Activated T-cell treated with anti-CD3 and anti-CD28 coated beads, Interleukin-2, amount 50 U/mL, for 24 hours (primary cell): ENCODE data around the gene GH1.

Experiments used
- DNase-seq: peaks from one replicate; pipeline ENCODE4 v3.0.0-alpha.2; 2020
- H3K27ac Mint-ChIP-seq: 2 replicates; pipeline ENCODE4 v1.8.0; 2020; ENCODE audit warnings: mild to moderate bottlenecking, mixed read lengths
- H3K27me3 Mint-ChIP-seq: 2 replicates; pipeline ENCODE4 v1.8.0; 2020; ENCODE audit warnings: mixed read lengths
- H3K36me3 Mint-ChIP-seq: 2 replicates; pipeline ENCODE4 v1.8.0; 2020; ENCODE audit warnings: low read depth, mixed read lengths
- H3K4me1 Mint-ChIP-seq: 2 replicates; pipeline ENCODE4 v1.8.0; 2020; ENCODE audit warnings: low read depth, mixed read lengths
- H3K4me3 Mint-ChIP-seq: 2 replicates; pipeline ENCODE4 v1.8.0; 2020; ENCODE audit warnings: mild to moderate bottlenecking, moderate library complexity, mixed read lengths
- H3K9me3 Mint-ChIP-seq: 2 replicates; pipeline ENCODE4 v1.8.0; 2020; ENCODE audit warnings: mixed read lengths

GH1 gene

DNA sequence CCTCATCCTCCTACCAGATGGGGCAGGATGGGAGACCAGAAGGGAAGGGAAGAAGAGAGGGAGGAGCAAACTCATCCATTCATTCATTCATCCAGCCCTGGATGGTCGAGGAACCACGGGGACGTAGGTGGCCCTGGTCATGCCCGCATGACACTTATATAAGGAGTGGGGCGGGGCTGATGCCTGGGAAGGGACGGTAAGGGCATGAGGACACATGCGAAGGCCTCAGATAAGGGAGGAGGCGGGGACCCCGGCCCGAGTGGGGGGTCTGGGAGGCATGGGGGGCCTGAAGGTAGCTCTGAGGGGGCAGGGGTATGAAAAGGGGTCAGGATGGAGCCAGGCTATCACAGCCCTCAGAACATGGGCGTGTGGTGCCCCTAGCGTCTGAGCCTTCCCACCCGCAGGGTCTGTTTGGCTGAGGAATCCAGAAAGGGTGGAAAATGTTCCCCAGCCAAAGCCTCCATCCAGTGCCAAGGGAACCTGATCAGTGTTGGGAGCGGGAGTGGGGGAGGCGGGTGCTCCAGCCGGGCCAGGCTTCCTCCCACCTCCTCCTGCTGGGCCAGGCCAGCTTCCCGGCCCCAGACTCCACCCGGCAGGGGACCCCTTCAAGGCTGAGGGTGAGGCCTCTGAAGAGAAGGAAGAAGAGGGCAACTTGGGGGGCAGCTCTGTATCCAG, 31.1 kb upstream of the GH1 start:
- no peak overlapping the region for H3K4me3 Mint-ChIP-seq
- H3K4me1 Mint-ChIP-seq: peaks cover 28% of the 10 kb centered on the region
- no peak overlapping the region for H3K27ac Mint-ChIP-seq
- no peaks in the 10 kb centered on the region for H3K36me3 Mint-ChIP-seq
- no peaks in the 10 kb centered on the region for H3K27me3 Mint-ChIP-seq
- no peak for DNase-seq
- H3K9me3 Mint-ChIP-seq: no peaks in the 10 kb centered on the region

DNA sequence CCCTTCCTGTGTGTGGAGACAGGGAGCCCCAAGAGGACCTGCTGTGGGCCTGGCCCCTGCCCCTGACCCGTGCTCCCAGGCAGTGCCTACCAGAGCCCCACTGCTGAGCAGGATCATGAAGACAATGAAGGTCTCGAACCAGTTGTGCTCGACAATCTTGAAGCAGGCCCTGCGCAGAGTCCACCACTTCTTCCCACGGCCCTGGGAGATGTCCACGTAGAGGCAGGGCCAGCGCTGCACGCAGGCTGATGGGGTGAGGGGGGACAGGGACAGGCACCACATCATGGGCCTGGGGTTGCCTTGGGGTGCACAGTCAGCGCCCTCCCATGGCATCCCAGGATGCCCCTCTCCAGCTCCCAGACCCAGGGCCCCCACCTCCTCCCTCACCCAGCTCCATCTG, 29.9 kb upstream of the GH1 start:
- DNase-seq: no peak
- H3K9me3 Mint-ChIP-seq: no peaks in the 10 kb centered on the region
- no peak overlapping the region for H3K27ac Mint-ChIP-seq
- no peak overlapping the region for H3K4me3 Mint-ChIP-seq
- no peaks in the 10 kb centered on the region for H3K27me3 Mint-ChIP-seq
- H3K4me1 Mint-ChIP-seq: peaks cover 16% of the 10 kb centered on the region
- H3K36me3 Mint-ChIP-seq: no peaks in the 10 kb centered on the region

DNA sequence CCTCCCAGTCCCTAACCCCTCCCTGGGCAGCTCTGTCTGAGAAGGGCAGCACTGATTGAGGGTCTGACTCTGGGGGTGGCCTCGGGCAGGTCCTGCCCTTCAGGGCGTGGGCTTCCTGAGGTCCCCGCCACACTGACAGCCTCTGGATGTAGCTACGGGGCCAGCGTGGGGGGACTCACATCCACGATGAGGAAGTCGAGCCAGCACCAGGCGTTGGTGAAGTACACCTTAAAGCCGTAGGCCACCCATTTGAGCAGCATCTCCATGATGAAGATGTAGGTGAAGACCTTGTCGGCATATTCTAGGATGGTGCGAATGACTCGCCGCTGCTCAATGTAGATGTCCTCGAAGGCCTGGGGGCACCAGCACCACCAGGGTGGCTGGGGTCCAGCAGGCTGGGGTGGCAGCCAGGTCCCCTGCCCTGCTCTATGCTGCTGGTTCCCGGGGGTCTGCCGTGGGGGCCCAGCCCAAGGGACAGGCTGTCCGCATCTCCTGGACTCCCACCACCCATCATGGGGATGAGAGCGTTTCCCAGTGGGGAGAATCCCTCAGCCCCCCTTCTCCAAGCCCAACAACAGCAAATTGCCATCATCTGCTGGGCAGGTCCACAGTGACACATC, 29.2 kb upstream of the GH1 start:
- Mint-ChIP-seq H3K27ac (no peak overlapping the region), H3K36me3 (no peaks in the 10 kb centered on the region), H3K4me1 (peaks cover 16% of the 10 kb centered on the region), H3K27me3 (no peaks in the 10 kb centered on the region), H3K9me3 (no peaks in the 10 kb centered on the region), H3K4me3 (no peak overlapping the region)
- no peak for DNase-seq

DNA sequence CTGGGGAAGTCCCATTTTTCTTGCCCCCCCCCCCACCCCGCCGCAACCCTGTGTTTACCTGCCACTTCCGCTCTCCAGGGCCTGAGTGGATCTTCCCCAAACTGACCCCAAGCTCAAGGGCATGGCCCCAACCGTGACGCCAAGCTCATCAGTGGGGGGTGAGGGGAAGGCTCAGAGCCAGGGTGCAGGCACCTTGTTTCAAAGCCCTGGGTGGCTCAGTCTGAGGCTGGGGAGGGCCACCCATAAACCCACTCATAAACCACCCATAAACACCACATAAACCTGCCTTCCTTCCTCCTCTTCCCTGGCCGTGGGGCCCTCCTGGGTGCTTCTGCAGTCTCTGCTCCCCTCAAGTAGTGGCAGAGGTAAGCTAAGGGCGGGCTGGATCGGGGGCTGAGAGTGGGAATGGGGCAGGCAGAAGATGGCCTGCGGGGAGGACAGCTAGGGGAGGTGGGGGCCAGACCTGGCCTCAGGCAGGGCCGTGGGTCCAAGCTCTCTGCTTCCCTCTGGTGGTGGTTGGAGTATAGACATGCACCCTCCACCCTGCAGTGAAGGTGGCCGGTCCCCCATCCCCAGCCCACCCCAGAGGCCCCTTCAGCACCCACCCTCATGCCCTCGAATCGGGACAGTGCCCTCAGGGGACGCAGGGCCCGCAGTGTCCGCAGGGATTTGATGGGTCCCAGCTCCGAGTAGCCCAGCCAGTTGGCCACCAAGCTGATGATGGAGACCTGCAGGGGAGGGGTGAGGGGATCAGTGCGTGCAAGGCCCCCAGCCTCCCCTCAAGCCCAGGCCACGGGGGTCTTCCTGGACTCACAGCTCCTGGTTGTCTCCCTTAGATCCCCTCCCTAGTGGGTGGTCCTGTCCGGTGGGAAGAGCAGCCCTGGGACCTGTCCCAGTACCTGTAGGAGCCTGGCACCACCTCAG, 28.1 kb upstream of the GH1 start:
- H3K4me1 Mint-ChIP-seq: peaks cover 16% of the 10 kb centered on the region
- peak; percentile 73 for DNase-seq
- no peaks in the 10 kb centered on the region for H3K36me3 Mint-ChIP-seq
- no peaks in the 10 kb centered on the region for H3K27me3 Mint-ChIP-seq
- peak overlapping the region; percentile 53 for H3K4me3 Mint-ChIP-seq
- H3K27ac Mint-ChIP-seq: peak overlapping the region; percentile 84
- H3K9me3 Mint-ChIP-seq: no peaks in the 10 kb centered on the region

DNA sequence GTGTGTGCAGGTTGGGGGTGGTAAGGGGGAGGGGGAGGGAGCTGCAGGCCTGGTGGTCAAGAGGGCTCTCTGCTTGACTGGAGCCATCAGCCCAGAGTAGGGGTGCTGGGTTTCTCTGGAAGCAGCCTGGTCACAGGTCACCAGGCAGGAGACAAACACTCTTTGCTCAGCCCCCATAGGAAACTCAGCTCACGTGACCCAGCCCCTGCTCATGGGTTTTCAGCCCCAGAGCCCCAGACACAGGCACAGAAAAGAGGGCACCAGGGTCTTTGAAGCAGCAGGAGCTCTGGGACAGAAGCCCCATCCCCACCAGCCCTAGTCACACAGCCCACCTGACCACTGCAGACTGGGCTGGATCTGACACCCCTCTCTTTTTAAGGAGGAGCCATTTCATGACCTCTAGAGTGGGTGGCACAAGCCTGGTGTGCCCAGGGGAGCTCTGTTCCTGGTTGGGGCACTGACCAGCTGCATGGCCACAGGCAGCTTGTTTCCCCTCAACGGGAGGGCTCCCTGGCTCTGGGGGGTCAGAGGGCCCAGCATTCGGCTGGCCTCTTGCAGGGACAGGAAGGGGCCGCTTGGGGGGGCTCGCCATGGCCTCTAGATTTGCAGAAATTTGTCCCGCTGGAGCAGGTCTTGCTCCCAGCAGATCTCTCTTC, 27.3 kb upstream of the GH1 start:
- Mint-ChIP-seq H3K4me1 (peaks cover 16% of the 10 kb centered on the region), H3K27me3 (no peaks in the 10 kb centered on the region), H3K36me3 (no peaks in the 10 kb centered on the region), H3K9me3 (no peaks in the 10 kb centered on the region), H3K27ac (no peak overlapping the region), H3K4me3 (no peak overlapping the region)
- peak; percentile 43 for DNase-seq

DNA sequence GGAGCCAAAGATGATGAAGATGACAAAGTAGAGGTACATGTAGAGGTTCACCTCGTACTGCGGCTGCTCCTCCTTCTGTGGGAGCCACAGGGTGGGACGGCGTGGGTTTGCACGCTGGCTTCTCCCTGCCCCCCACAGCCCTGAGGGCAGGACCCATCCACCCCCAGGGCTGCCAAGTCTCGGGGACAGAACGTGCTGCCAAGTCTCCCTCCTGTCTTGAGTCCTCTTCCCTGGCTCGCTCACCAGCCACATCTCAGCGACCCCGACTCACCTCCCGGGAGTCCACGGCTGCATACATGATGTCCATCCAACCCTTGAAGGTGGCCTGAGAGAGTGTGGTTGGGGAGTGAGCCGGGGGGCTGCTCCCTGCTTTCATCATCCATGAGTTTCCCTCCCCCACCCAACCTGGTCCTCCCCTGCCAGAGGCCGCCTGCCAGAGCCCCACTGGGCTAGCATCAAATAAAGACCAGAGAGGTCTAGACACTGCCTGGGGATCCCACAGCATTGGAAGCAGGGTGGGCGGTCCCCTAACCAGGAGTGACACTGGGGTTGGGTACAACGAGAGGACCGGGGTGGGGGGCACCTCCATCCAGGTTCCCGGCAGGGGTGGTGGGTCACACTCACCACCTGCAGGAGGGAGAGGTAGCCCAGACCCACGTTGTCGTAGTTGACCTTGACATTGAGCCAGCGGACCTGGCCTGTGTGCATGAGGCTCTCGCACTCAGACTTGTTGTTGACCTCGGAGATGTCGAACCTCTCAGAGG, 26.3 kb upstream of the GH1 start:
- DNase-seq: no peak
- peaks cover 16% of the 10 kb centered on the region for H3K4me1 Mint-ChIP-seq
- H3K27ac Mint-ChIP-seq: no peak overlapping the region
- no peaks in the 10 kb centered on the region for H3K36me3 Mint-ChIP-seq
- H3K27me3 Mint-ChIP-seq: no peaks in the 10 kb centered on the region
- no peaks in the 10 kb centered on the region for H3K9me3 Mint-ChIP-seq
- H3K4me3 Mint-ChIP-seq: no peak overlapping the region

DNA sequence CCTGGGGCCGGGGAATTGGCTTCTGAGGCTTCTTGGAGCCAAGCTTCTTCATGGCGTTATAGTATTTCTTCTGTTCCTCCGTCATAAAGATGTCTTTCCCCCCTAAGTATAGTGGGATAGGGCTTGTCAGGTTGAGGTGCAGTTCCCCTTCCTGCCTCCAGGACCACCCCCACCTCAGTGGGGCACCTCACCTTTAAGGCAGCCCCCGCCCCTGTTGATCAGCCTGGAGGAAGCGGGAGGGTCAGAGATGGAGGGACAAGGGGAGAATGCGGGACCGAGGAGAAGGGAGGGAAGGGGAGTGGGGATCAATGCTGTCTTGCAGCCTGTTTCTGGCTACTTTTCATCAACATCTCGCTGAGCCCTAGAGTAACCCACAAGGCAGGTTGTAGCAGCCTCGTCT, 25.1 kb upstream of the GH1 start:
- no peaks in the 10 kb centered on the region for H3K9me3 Mint-ChIP-seq
- peaks cover 20% of the 10 kb centered on the region for H3K4me1 Mint-ChIP-seq
- DNase-seq: no peak
- H3K36me3 Mint-ChIP-seq: no peaks in the 10 kb centered on the region
- no peak overlapping the region for H3K27ac Mint-ChIP-seq
- no peak overlapping the region for H3K4me3 Mint-ChIP-seq
- no peaks in the 10 kb centered on the region for H3K27me3 Mint-ChIP-seq

DNA sequence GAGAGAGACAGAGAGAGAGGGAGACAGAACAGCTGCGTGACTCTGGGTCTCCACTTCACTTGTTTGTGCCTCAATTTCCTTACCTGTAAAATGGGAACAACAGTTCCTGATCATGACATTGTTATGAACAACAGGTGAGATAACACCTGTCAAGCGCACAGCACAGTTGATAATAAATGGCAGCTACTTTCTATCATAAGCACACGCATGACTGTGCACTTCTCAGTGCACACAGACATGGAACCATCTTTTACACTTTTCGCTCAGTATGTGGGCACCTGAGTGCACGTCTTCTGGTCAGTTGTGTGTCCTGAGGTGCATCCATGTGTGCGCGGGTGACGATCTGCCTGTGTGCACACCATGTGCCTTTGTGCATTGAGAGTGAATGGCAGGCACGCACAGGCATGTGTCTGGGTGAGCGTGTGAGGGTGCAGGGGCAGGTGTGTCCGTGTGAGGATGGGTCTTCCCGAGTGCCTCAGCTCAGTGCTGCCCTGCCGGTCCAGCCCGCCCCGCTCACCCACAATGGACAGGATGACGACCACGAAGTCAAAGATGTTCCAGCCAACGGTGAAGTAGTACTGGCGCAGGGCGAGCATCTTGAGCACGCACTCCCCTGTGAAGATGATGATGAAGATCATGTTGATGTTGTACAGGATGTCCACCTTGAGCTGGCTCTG, 23.8 kb upstream of the GH1 start:
- no peaks in the 10 kb centered on the region for H3K36me3 Mint-ChIP-seq
- no peak overlapping the region for H3K27ac Mint-ChIP-seq
- H3K27me3 Mint-ChIP-seq: no peaks in the 10 kb centered on the region
- no peak overlapping the region for H3K4me3 Mint-ChIP-seq
- H3K4me1 Mint-ChIP-seq: peaks cover 20% of the 10 kb centered on the region
- H3K9me3 Mint-ChIP-seq: no peaks in the 10 kb centered on the region
- DNase-seq: no peak

DNA sequence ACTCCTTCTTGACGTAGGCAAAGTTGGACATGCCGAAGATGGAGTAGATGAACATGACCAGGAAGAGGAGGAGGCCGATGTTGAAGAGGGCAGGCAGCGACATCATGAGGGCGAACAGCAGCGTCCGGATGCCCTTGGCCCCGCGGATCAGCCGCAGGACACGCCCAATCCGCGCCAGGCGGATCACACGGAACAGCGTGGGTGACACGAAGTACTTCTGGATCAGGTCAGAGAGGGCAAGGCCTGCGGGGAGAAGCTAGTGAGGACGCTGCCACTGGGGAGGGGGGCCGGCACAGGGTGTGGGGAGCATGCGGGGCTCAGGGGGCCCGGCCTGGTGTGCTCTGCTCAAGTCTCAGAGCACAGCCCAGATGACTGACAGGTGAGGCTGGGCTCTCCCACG, 23.1 kb upstream of the GH1 start:
- no peak for DNase-seq
- no peaks in the 10 kb centered on the region for H3K27me3 Mint-ChIP-seq
- H3K4me1 Mint-ChIP-seq: peaks cover 19% of the 10 kb centered on the region
- H3K9me3 Mint-ChIP-seq: no peaks in the 10 kb centered on the region
- no peaks in the 10 kb centered on the region for H3K36me3 Mint-ChIP-seq
- no peak overlapping the region for H3K4me3 Mint-ChIP-seq
- H3K27ac Mint-ChIP-seq: no peak overlapping the region

DNA sequence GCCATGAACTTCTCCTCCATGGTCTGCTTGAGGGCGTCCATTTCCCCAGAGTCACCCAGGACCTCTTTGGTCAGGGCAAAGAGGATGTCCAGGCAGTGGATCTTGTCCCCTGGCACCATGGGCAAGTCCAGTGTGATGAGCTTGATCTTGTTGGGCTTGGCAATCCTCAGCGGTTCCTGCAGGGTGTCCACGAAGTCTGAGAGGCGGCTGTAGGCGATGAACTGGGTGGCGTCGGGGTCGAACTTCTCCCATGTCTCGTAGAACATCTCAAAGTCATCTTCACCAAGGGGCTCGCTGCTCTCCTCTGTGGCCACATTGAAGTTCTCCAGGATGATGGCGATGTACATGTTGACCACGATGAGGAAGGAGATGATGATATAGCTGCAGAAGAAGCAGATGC, 22.5 kb upstream of the GH1 start:
- no peak overlapping the region for H3K4me3 Mint-ChIP-seq
- DNase-seq: no peak
- no peaks in the 10 kb centered on the region for H3K9me3 Mint-ChIP-seq
- H3K4me1 Mint-ChIP-seq: peaks cover 14% of the 10 kb centered on the region
- H3K27ac Mint-ChIP-seq: no peak overlapping the region
- H3K36me3 Mint-ChIP-seq: no peaks in the 10 kb centered on the region
- no peaks in the 10 kb centered on the region for H3K27me3 Mint-ChIP-seq

DNA sequence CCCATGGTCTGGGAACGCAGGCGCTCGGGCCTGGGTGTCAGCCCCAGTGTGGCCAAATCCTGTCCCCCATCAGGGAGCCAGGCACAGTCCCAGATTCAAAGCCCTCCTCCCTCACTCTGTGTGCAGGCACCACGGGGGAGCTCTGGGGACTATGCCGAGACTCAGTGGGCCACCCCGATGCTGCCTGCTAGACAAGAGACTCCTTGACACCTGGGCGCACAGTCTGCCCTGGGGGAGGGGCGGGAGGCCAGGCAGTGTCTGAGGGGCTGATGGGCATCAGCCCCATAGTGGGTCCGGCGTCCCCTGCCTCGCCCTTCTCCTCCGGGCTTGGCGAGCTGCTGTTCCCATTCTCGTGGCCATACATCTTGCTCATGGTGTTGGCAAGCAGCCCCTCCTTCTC, 21.9 kb upstream of the GH1 start:
- H3K36me3 Mint-ChIP-seq: no peaks in the 10 kb centered on the region
- DNase-seq: no peak
- H3K4me3 Mint-ChIP-seq: no peak overlapping the region
- no peaks in the 10 kb centered on the region for H3K27me3 Mint-ChIP-seq
- H3K9me3 Mint-ChIP-seq: no peaks in the 10 kb centered on the region
- H3K4me1 Mint-ChIP-seq: peaks cover 8% of the 10 kb centered on the region
- no peak overlapping the region for H3K27ac Mint-ChIP-seq

DNA sequence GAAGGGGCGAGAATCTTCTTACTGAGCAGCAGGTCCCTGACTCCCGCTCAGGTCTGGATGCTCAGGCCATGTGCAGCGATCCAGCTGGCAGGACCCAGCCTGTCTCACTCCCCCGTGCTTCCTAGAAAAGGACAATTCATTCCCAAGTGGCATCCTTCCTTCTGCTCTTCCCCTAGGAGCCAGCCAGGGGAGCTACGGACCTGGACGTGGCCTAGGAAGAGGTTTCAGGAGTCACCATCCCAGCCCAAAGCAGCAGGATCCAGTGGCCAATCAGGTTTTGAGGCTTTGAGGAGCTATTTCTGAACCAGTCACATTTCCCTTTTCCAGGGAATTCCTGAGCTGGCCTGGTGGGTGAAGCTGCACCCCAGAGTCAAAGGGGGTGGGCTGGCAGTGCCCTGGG, 21.2 kb upstream of the GH1 start:
- no peaks in the 10 kb centered on the region for H3K27me3 Mint-ChIP-seq
- H3K9me3 Mint-ChIP-seq: no peaks in the 10 kb centered on the region
- H3K27ac Mint-ChIP-seq: no peak overlapping the region
- H3K4me1 Mint-ChIP-seq: peaks cover 4% of the 10 kb centered on the region
- no peak overlapping the region for H3K4me3 Mint-ChIP-seq
- H3K36me3 Mint-ChIP-seq: no peaks in the 10 kb centered on the region
- DNase-seq: no peak

DNA sequence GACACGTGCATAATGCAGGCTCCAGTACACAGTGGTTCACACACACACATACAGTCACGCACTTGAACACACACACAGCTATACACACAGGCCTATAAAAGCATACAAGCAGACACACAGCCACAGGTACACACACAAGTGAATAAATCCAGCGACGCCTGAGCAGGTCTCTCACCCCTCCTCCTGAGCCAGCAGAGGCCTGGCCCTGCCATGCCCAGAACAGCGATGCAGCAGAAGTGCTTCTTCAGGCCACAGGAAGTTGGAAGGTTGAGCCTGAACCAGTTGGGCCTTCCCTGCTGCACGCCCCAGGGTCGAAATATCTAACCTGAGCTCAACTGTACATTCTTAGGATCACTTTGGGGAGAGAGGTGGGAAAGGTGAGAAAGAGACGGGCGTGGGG, 20.8 kb upstream of the GH1 start:
- no peaks in the 10 kb centered on the region for H3K27me3 Mint-ChIP-seq
- H3K36me3 Mint-ChIP-seq: no peaks in the 10 kb centered on the region
- no peak overlapping the region for H3K27ac Mint-ChIP-seq
- no peak overlapping the region for H3K4me3 Mint-ChIP-seq
- H3K4me1 Mint-ChIP-seq: peaks cover 4% of the 10 kb centered on the region
- no peak for DNase-seq
- no peaks in the 10 kb centered on the region for H3K9me3 Mint-ChIP-seq

DNA sequence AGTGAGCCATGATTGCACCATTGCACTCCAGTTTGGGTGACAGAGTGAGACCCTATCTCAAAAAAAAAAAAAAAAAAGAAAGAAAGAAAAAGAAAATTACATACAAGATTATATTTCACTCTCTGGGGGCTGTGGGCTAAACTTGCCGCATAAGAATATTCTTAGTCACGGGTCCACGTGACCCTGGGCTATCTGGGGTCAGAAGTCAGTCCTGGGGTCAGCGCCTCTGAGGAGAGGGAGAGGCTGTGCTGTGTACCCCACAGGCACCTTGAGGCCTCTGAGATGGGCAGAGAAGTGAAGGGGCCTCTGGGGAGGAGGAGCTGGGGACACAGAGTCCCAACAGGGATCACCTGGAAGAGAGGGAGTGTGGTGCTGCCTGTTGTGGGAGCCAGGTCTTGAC, 19.3 kb upstream of the GH1 start:
- no peak overlapping the region for H3K4me3 Mint-ChIP-seq
- H3K4me1 Mint-ChIP-seq: peaks cover 8% of the 10 kb centered on the region
- H3K9me3 Mint-ChIP-seq: no peaks in the 10 kb centered on the region
- no peak overlapping the region for H3K27ac Mint-ChIP-seq
- H3K36me3 Mint-ChIP-seq: no peaks in the 10 kb centered on the region
- no peaks in the 10 kb centered on the region for H3K27me3 Mint-ChIP-seq
- DNase-seq: no peak
